Urinary bladder (tissue), 4 donors: Measurements from ENCODE around the gene TP53INP2. TPM values are rescaled to one million over a fixed set of nuclear protein-coding genes. Genes with fewer than 3 reads are reported as not detected.
"Not testable (repeated sequence)": the region's sequence is repeated elsewhere in the genome, so short reads cannot be mapped to it uniquely, and the experiment has no call there.

Experiments used
- DNase-seq: peaks from one replicate; pipeline ENCODE4 v3.0.0-alpha.2; 2015; ENCODE audit errors: extremely low spot score
- H3K27ac ChIP-seq: one replicate; pipeline ENCODE4 v1.5.1; 2013; ENCODE audit warnings: low read depth, mild to moderate bottlenecking, moderate library complexity
- H3K36me3 ChIP-seq: one replicate; pipeline ENCODE4 v1.6.1; 2013; ENCODE audit warnings: mild to moderate bottlenecking, moderate library complexity; ENCODE audit not compliant: insufficient read depth
- H3K4me1 ChIP-seq: one replicate; pipeline ENCODE4 v1.6.1; 2013; ENCODE audit warnings: mild to moderate bottlenecking, moderate library complexity; ENCODE audit not compliant: insufficient read depth
- H3K4me3 ChIP-seq: one replicate; pipeline ENCODE4 v1.5.1; 2013; ENCODE audit warnings: low read depth, low read length
- WGBS: extraction: QIAGEN DNeasy Blood & Tissue Kit; methylation state at CpG from one replicate; pipeline ENCODE4 v1.1.7; 2013; 5-methylcytosine and 5-hydroxymethylcytosine counted together
- polyA plus RNA-seq: library from polyadenylated mRNA; stranded (reverse); fragments of 200-250 nt; gene quantifications from one replicate; pipeline ENCODE4 v1.2.3, GENCODE V29; 2013
- total RNA-seq: library from RNA; depleted of rRNA; stranded (reverse); fragments of >200 nt; gene quantifications from one replicate; pipeline ENCODE4 v1.2.3, GENCODE V29; 2014
- donor health status: healthy with polysubstance abuse.
- donor health status: healthy.

Gene TP53INP2
- total and polyA plus RNA-seq, 2 donors = 5.8 to 47.1 TPM

DNA sequence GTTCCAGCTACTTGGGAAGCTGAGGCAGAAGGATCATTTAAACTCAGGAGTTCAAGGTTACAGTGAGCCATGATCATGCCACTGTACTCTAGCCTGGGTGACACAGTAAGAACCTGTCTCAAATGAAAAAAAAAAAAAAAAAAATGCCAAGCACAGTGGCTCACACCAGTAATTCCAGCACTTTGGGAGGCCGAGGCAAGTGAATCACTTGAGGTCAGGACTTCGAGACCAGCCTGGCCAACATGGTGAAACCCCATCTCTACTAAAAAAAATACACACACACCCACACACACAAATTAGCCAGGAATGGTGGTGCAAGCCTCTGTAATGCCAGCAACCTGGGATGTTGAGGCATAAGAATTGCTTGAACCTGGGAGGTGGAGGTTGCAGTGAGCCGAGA lies 18.4 kb downstream of the TP53INP2 start:
- not testable (repeated sequence) for H3K36me3 ChIP-seq

DNA sequence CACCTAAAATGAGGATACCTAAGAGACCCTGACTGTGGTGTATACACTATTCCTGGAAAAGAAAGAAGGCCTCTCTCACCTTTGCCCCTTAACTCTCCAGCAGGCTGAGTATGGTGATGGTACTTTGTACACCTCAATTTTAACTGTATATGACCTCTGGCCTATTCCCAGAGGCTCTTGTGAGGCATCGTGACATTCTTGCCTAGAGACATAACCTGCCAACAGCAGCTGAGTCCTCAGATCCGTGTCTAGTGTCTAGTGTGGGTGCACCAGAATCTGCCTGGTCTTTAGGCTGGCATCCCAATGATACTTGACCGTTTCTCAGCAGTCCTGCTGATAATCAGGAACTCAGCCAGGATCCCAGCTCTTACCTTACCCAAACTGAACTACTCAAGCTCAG lies 20.0 kb downstream of the TP53INP2 start:
- H3K36me3 ChIP-seq = no peaks in the 10 kb centered on the region
- 85% methylated on average over 3 of the region's 3 CpGs for WGBS
- DNase-seq = no peak
- H3K4me1 ChIP-seq = no peaks in the 10 kb centered on the region
- H3K4me3 ChIP-seq = no peak overlapping the region
- H3K27ac ChIP-seq = no peak overlapping the region

More for the DNA sequence above, 18.4 kb downstream of the TP53INP2 start:
- DNase-seq, H3K27ac ChIP-seq, H3K4me1 ChIP-seq, H3K4me3 ChIP-seq: not testable (repeated sequence)
- WGBS = 97% methylated on average over 3 of the region's 3 CpGs

- WGBS = 88% methylated on average over 2 of the region's 2 CpGs
- Histone ChIP-seq H3K4me3 (no peak overlapping the region), H3K27ac (no peak overlapping the region), H3K4me1 (no peaks in the 10 kb centered on the region), H3K36me3 (peaks cover 2% of the 10 kb centered on the region)
- DNase-seq = no peak
Measured at GRCh38 chr20:34729416-34729815, 25.3 kb downstream of the TP53INP2 start.

DNA sequence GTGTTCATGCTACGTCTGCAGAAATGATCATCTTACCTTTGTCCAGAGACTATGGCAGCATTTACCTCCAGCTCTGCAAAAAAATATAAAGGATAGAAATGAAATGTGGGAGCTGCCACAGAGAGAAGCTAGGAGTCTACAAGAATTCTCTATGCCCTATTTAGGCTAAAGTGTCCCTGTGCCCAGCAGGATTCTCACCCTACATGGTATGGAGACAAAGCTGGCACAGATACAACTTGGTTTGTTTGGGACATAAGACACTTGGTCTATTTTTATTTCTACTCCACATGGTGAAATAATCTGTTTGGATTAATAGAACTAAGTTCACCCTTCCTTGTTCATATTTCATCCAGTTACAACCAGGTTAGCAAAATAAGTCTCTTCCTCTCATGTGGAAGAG lies 28.4 kb downstream of the TP53INP2 start:
- Histone ChIP-seq H3K27ac (no peak overlapping the region), H3K36me3 (peaks cover 2% of the 10 kb centered on the region), H3K4me3 (no peak overlapping the region), H3K4me1 (no peaks in the 10 kb centered on the region)
- 64% methylated on average over 1 of the region's 1 CpG for WGBS
- DNase-seq = no peak

GRCh38 chr20:34736106-34736735 lies 32.1 kb downstream of the TP53INP2 start:
- WGBS = 76% methylated on average over 6 of the region's 6 CpGs
- Histone ChIP-seq H3K36me3 (no peaks in the 10 kb centered on the region), H3K4me1 (no peaks in the 10 kb centered on the region), H3K4me3 (no peak overlapping the region), H3K27ac (no peak overlapping the region)
- no peak for DNase-seq

GRCh38 chr20:34743039-34743438 lies 38.9 kb downstream of the TP53INP2 start:
- DNase-seq = no peak
- H3K36me3 ChIP-seq = peaks cover 6% of the 10 kb centered on the region
- 98% methylated on average over 1 of the region's 1 CpG for WGBS
- no peaks in the 10 kb centered on the region for H3K4me1 ChIP-seq
- H3K27ac ChIP-seq = no peak overlapping the region
- no peak overlapping the region for H3K4me3 ChIP-seq

GRCh38 chr20:34744340-34744739 lies 40.2 kb downstream of the TP53INP2 start:
- DNase-seq = no peak
- Histone ChIP-seq H3K27ac (no peak overlapping the region), H3K4me1 (no peaks in the 10 kb centered on the region), H3K36me3 (peaks cover 8% of the 10 kb centered on the region), H3K4me3 (no peak overlapping the region)
- WGBS = 90% methylated on average over 3 of the region's 3 CpGs

GRCh38 chr20:34744847-34745246 lies 40.7 kb downstream of the TP53INP2 start:
- no peak for DNase-seq
- Histone ChIP-seq H3K27ac (no peak overlapping the region), H3K4me3 (no peak overlapping the region), H3K36me3 (peaks cover 10% of the 10 kb centered on the region), H3K4me1 (no peaks in the 10 kb centered on the region)
- WGBS = 61% methylated on average over 1 of the region's 1 CpG

DNA sequence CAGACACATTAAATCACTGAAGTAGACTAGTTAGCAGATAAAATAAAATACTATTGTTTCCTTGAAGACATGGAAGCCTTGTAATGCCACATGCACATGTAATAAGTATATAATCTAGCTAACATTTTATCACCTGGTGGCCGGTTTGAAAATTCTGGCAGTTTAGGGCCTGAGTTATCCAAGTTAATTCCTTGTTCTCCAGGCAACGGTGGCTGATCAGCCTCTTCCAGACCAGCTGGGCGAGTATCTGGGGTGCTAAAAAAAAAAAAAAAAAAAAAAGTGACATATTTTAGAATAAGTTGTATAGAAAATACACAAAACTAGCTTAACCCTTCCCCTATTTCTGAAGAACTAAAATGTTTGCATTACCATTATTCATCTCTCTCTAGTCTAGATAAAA lies 42.5 kb downstream of the TP53INP2 start:
- peaks cover 12% of the 10 kb centered on the region for H3K36me3 ChIP-seq
- no peak overlapping the region for H3K27ac ChIP-seq
- no peaks in the 10 kb centered on the region for H3K4me1 ChIP-seq
- WGBS = 68% methylated on average over 3 of the region's 3 CpGs
- no peak for DNase-seq
- no peak overlapping the region for H3K4me3 ChIP-seq

DNA sequence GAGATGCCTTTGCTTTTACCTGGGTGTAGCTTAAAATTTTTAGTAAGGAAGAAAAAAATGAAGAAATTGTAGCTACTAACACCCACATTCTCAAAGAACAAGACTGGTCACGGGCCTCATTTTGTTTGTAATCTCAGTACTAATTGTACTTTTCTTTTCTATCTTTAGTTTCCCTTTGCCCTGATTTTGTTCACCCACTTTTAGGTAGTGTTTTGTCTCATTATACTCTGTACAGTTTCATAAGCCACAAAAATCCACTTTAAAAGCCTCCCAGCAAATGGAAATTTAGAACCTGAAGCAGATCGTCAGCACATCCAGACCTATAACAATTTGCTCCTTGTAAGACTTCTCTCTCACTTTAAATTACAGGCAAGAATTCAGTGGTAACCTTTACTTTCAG lies 43.3 kb downstream of the TP53INP2 start:
- DNase-seq = no peak
- Histone ChIP-seq H3K36me3 (peaks cover 13% of the 10 kb centered on the region), H3K4me3 (no peak overlapping the region), H3K27ac (no peak overlapping the region), H3K4me1 (no peaks in the 10 kb centered on the region)
- WGBS = 87% methylated on average over 2 of the region's 2 CpGs

GRCh38 chr20:34748709-34749108 lies 44.6 kb downstream of the TP53INP2 start:
- WGBS = 93% methylated on average over 2 of the region's 2 CpGs
- no peaks in the 10 kb centered on the region for H3K4me1 ChIP-seq
- no peak overlapping the region for H3K4me3 ChIP-seq
- H3K36me3 ChIP-seq = peaks cover 10% of the 10 kb centered on the region
- H3K27ac ChIP-seq = no peak overlapping the region
- DNase-seq = no peak

GRCh38 chr20:34750484-34750883 lies 46.3 kb downstream of the TP53INP2 start:
- Histone ChIP-seq H3K4me1 (peaks cover 1% of the 10 kb centered on the region), H3K4me3 (no peak overlapping the region), H3K27ac (no peak overlapping the region), H3K36me3 (peaks cover 10% of the 10 kb centered on the region)
- DNase-seq = no peak
- 46% methylated on average over 2 of the region's 2 CpGs for WGBS

DNA sequence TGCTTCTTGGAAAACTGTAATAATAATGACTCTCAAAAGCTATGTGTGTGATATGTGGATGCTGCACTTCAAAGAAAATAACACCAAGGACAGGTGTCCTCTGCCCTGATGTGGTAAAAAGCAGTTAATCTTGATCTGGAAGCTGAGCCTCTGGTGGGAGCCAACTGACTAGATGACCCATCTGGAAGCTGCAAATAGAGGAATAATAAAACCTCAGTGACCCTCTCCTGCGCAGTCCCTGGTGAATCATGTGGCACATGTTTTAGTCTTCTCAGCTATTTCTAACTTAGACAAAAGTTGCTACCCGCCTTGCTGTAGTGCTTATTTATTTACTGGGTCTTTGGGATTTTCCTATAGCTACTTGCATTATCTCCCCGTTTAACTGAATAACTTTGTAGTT lies 47.3 kb downstream of the TP53INP2 start:
- Histone ChIP-seq H3K36me3 (peaks cover 10% of the 10 kb centered on the region), H3K27ac (no peak overlapping the region), H3K4me3 (no peak overlapping the region), H3K4me1 (peaks cover 1% of the 10 kb centered on the region)
- DNase-seq = no peak
- WGBS = 88% methylated on average over 3 of the region's 3 CpGs

- WGBS = 39% methylated on average over 2 of the region's 2 CpGs
- Histone ChIP-seq H3K4me3 (no peak overlapping the region), H3K27ac (no peak overlapping the region), H3K36me3 (peaks cover 9% of the 10 kb centered on the region), H3K4me1 (peaks cover 1% of the 10 kb centered on the region)
- DNase-seq = no peak
Measured at GRCh38 chr20:34753706-34754461, 49.7 kb downstream of the TP53INP2 start.
